NOMO-1 treated with DMSO at 0.1 percent for 48 hours (cell line): ENCODE results near the gene KRT10.
"Not testable (repeated sequence)": the region's sequence is repeated elsewhere in the genome, so short reads cannot be mapped to it uniquely, and the experiment has no call there.

Experiments
- DNase-seq: peaks from one replicate; lab custom pipeline; 2025; ENCODE audit not compliant: unreplicated experiment; lab: John Stamatoyannopoulos, UW

Gene KRT10

GRCh38 chr17:40822132-40822812, at the start of gene KRT10:
KRT10 (minus strand) TSS chr17:40822614; CDS start chr17:40822585, 29 bp downstream.
- DNase-seq: no peak

GRCh38 chr17:40871316-40871715, 48.9 kb upstream of the KRT10 start:
- no peak for DNase-seq

- no peak for DNase-seq
Observed at GRCh38 chr17:40870136-40870535, 47.7 kb upstream of the KRT10 start.

- DNase-seq: no peak
Observed at GRCh38 chr17:40866838-40867237, 44.4 kb upstream of the KRT10 start, which contains the start of gene KRT12. KRT12 (minus strand) TSS chr17:40867223; CDS start chr17:40867186, 37 bp downstream.

- no peak for DNase-seq
Observed at GRCh38 chr17:40864661-40865390, 42.4 kb upstream of the KRT10 start.

GRCh38 chr17:40862985-40863733, 40.7 kb upstream of the KRT10 start:
- no peak for DNase-seq

GRCh38 chr17:40859536-40859935, 37.1 kb upstream of the KRT10 start:
- no peak for DNase-seq

GRCh38 chr17:40858667-40859066, 36.3 kb upstream of the KRT10 start:
- DNase-seq: not testable (repeated sequence)

GRCh38 chr17:40857535-40857934, 35.1 kb upstream of the KRT10 start:
- DNase-seq: no peak

GRCh38 chr17:40854175-40854814, 31.9 kb upstream of the KRT10 start:
- DNase-seq: peak; percentile 82

- no peak for DNase-seq
Observed at GRCh38 chr17:40852364-40852763, 29.9 kb upstream of the KRT10 start.

- DNase-seq: peak; percentile 46
Observed at GRCh38 chr17:40850293-40850972, 28.0 kb upstream of the KRT10 start.

GRCh38 chr17:40849723-40850122, 27.3 kb upstream of the KRT10 start:
- DNase-seq: no peak

GRCh38 chr17:40848583-40849235, 26.3 kb upstream of the KRT10 start:
- DNase-seq: peak; percentile 72

GRCh38 chr17:40846515-40847144, 24.2 kb upstream of the KRT10 start:
- no peak for DNase-seq

GRCh38 chr17:40844671-40845107, 22.3 kb upstream of the KRT10 start:
- DNase-seq: no peak

- no peak for DNase-seq
Observed at GRCh38 chr17:40843242-40843641, 20.8 kb upstream of the KRT10 start.

GRCh38 chr17:40841246-40841645, 18.8 kb upstream of the KRT10 start:
- no peak for DNase-seq

- no peak for DNase-seq
Observed at GRCh38 chr17:40839194-40839593, 16.8 kb upstream of the KRT10 start.

- DNase-seq: no peak
Observed at GRCh38 chr17:40836020-40836419, 13.6 kb upstream of the KRT10 start.
